NCI-H146 treated with DMSO at 0.1 percent for 48 hours (cell line): ENCODE data around the gene TMEM82.

Source experiments
- DNase-seq: peaks from one replicate; lab custom pipeline; 2025; ENCODE audit not compliant: unreplicated experiment; lab: John Stamatoyannopoulos, UW

Gene TMEM82

GRCh38 chr1:15777909-15778707, 35.8 kb downstream of the TMEM82 start:
- DNase-seq, result no peak

GRCh38 chr1:15785683-15786082, 43.4 kb downstream of the TMEM82 start:
- DNase-seq, result no peak

- DNase-seq, result no peak
Observed at GRCh38 chr1:15786581-15786980, 44.3 kb downstream of the TMEM82 start.

- DNase-seq, result no peak
Observed at GRCh38 chr1:15788624-15789301, 46.5 kb downstream of the TMEM82 start.

- no peak for DNase-seq
Observed at GRCh38 chr1:15796086-15796462, 53.8 kb downstream of the TMEM82 start.
